HG02623 (cell line): ENCODE measurements around the gene TTC7B.

Source experiments
- ATAC-seq: cut with Tn5 transposase; IDR thresholded peaks from one replicate; pipeline ENCODE4 v1.9.1; 2021; ENCODE audit warnings: moderate library complexity; ENCODE audit not compliant: unreplicated experiment

TTC7B gene

GRCh38 chr14:90499908-90500664 is 316.1 kb downstream of the TTC7B start:
- no peak for ATAC-seq

DNA sequence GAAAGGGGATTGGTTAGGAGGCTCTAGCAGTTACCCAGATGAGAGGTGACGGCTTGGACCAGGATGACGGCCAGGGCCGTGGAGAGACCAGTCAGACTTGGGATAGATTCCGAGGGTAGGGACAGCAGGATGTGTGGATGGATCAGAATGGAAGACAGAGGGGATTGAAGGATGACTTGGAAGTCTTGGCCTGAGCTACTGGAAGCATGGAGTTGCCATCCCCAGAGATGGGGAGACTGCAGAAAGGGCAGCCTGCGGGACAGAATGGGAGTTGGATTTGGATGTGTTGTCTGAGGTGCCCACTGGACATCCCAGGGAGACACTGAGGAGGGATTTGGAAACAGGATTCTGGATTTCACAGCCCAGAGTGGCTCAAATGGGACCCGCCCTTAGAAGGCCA is 317.1 kb downstream of the TTC7B start:
- no peak for ATAC-seq

DNA sequence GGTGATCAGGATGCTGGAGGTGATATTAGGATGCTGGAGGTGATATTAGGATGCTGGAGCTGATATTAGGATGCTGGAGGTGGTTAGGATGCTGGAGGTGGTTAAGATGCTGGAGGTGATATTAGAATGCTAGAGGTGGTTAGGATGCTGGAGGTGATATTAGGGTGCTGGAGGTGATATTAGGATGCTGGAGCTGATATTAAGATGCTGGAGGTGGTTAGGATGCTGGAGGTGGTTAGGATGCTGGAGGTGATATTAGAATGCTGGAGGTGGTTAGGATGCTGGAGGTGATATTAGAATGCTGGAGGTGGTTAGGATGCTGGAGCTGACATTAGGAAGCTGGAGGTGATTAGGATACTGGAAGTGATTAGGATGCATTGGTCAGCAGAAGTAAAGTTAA is 318.0 kb downstream of the TTC7B start:
- ATAC-seq, result no peak

DNA sequence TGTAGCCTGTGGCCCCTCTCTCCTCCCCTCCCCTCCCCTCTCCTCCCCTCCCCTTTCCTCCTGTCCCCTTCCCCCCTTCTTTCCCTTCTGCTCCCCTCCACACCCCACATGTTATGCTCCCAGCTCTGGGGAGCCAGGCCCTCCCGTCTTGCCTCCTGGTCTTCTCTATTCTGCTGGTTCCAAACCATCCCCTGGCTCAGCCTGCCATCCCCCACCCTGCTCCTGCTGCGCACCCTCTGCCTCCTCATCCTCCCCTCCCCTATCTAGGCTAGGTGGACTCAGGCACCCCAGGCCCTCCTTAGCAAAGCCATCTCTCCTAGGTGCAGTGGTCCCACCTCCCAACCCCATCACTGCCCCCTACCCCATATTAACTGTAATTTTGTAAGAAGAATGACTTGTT is 319.9 kb downstream of the TTC7B start:
- ATAC-seq, result no peak

- no peak for ATAC-seq
Observed at GRCh38 chr14:90495357-90496276, 320.6 kb downstream of the TTC7B start.

DNA sequence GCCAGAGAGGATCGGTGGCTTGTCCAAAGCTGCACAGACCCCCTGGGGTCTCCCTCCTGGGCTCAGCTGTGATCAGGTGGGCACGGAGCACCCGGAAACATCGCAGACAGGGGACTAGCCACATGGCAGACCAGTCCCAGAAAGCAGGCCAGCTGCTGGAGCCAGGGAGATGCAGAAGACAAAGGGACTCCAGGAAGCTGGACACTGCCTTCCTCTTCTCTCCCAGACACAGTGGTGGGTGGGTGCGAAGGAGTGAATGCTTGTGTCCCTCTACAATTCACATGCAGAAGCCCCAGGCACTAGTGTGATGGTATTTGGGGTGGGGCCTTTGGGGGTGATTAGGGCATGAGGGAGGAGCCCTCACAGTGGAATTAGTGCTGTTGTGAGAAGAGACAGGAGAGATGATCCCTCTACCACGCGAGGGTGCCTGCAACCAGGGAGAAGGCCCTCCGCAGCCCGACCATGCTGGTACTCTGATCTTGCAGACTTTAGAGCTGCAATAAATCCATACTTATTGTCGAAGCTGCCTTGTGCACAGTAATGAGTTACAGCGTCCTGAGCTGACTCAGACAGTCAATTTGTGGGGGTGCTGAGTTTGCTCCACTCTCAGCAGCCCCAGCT is 324.2 kb downstream of the TTC7B start:
- no peak for ATAC-seq

DNA sequence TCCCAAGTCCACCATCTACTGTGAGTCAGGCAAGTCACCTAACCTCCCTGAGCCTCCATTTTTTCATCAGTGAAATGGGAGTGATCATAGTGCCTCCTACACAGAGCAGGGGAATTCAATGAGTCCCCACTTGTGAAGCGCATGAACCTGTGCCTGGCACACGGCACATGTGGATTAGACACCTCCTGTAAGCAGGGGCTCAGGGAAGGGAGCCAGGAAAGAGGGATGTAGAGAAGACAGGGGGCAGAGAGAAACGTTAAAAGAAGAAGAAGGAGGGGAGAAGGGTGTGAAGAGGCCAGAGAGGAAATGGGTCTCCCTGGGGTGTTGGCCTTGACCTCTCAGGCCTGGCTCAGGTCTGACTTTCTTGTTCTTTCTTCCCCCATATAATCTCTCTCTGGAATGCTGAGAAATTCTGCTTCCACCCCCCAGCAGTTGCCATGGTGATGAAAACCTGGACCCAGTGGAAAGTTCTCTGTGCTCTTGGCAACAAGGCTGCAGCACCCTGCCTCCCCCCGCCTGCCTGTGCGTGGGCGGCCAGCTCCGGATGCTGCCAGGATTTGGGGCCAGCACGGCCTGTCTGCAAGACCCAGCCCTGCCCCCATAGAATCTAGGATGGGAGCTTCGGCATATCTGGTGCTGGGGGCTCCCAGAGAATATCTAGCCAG is 324.9 kb downstream of the TTC7B start:
- ATAC-seq, result no peak

GRCh38 chr14:90490720-90491050 is 325.5 kb downstream of the TTC7B start:
- ATAC-seq, result no peak

- no peak for ATAC-seq
Observed at GRCh38 chr14:90489916-90490719, 326.1 kb downstream of the TTC7B start.

GRCh38 chr14:90489306-90489705 is 326.9 kb downstream of the TTC7B start:
- no peak for ATAC-seq

GRCh38 chr14:90488256-90488655 is 328.0 kb downstream of the TTC7B start:
- no peak for ATAC-seq

DNA sequence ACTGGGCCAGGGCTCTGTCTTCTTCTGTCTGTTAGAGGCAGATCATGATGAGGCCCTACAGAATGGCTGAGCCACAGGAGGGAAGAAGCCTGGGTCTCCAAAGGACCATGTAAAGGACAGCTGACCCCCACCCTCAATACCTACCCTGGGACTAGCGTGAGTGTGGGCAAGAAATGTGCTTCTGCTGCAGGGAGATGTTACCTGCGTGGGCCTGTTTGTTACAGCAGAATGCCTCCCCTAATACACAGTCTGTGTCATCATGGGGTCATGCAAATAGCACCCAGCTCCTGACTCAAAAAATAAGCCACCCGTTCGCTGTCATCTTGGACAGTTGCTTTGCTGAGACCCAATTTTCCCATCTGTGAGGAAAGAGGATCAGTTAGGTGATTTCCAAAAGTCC is 328.8 kb downstream of the TTC7B start:
- no peak for ATAC-seq

- no peak for ATAC-seq
Observed at GRCh38 chr14:90487031-90487430, 329.2 kb downstream of the TTC7B start.

- no peak for ATAC-seq
Observed at GRCh38 chr14:90484291-90484690, 331.9 kb downstream of the TTC7B start.

- ATAC-seq, result no peak
Observed at GRCh38 chr14:90483571-90483974, 332.7 kb downstream of the TTC7B start.

DNA sequence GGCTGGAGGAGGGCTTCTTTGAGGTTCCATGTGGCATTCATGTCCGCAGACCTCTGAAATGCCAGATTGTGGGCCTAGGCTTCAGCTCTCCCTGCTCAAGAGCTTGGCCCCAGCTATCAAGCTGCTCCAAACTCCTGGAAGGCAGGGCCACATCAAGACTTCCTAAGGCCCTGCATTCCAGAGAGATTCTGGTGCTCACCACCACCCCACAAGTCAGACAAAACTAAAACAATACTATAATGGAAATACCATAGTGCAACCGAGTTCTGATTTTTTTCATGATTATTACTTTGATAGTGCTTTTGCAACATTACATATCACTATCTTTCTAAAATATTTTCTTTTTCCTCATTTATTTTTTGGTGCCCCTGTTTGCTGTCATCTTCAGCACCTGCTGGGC is 333.1 kb downstream of the TTC7B start:
- no peak for ATAC-seq

DNA sequence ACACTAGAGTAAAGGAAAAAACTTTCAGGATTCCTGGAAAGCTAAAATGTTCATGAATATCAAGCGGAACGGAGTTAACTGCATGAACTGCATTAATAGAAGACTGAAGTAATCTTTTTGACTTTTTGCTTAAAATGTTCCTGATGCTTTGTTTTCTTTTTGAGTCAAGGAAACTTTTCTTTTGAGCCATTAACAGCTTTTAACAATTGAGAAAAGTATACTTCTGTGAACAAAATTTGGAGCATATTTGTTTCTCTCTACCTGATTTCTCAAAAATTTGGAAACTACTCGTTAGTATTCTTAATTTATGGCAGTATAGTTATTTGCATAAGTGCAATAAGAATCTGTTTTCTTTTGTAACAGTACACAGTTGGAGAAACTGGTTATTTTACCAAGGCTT is 340.9 kb downstream of the TTC7B start:
- ATAC-seq, result no peak
